Prostate gland (tissue), 2 donors: Measurements from ENCODE around the gene CFAP54. TPM values are rescaled to one million over a fixed set of nuclear protein-coding genes. Genes with fewer than 3 reads are reported as not detected.

Source experiments
- DNase-seq: peaks from one replicate; pipeline ENCODE4 v3.0.0-alpha.2; 2019; ENCODE audit warnings: low spot score
- H3K27ac ChIP-seq, 2 donors: fragments of 200-600 bp; sonication (generic); 2 replicates each; pipeline ENCODE4 v1.5.1; 2017 to 2019
- H3K27me3 ChIP-seq: fragments of 200-600 bp; sonication (generic); replicated peaks from 2 replicates; pipeline ENCODE4 v1.5.1; 2019; ENCODE audit not compliant: insufficient read depth
- H3K36me3 ChIP-seq, 2 donors: fragments of 200-600 bp; sonication (generic); 1 replicate in 1 of 2; 2 replicates in 1 of 2; pipeline versions ENCODE4 v1.5.1 to v1.8.1; 2017 to 2019
- H3K4me1 ChIP-seq: fragments of 200-600 bp; sonication (generic); replicated peaks from 2 replicates; pipeline ENCODE4 v1.5.1; 2019
- H3K4me3 ChIP-seq, 2 donors: fragments of 200-600 bp; sonication (generic); 2 replicates each; pipeline ENCODE4 v1.5.1; 2017 to 2019
- H3K9me3 ChIP-seq: fragments of 200-600 bp; sonication (generic); 2 replicates; pipeline ENCODE4 v1.5.1; 2017
- CTCF ChIP-seq, 4 experiments: fragments of 200-600 bp in 2 of 4; fragments of 450-650 bp in 2 of 4; sonication (generic) in 2 of 4; IDR thresholded peaks; 1 replicate in 3 of 4; 2 replicates in 1 of 4; pipeline ENCODE4 v1.5.1; 2016 to 2019; ENCODE audit warnings: antibody characterized with exemption in 4 of 4, mild to moderate bottlenecking in 2 of 4, moderate library complexity in 2 of 4
- POLR2A ChIP-seq: fragments of 450-650 bp; IDR thresholded peaks from one replicate; pipeline ENCODE4 v1.6.1; 2016; ENCODE audit warnings: antibody characterized with exemption, mild to moderate bottlenecking
- POLR2AphosphoS5 ChIP-seq: sonication (generic); formaldehyde crosslinking; IDR thresholded peaks from one replicate; pipeline ENCODE4 v1.6.1; 2017; ENCODE audit warnings: antibody characterized with exemption
- WGBS: methylation state at CpG from one replicate; pipeline ENCODE4 v1.1.5; 2018; 5-methylcytosine and 5-hydroxymethylcytosine counted together
- intact Hi-C: fragments of 100-400 bp; cut with DNase I; formaldehyde crosslinking; loops from one replicate; pipeline ENCODE4 v1.14.2; 2022
- total RNA-seq, 2 donors: library from RNA; depleted of rRNA; stranded (reverse); fragments of >200 nt; gene quantifications; one replicate each; pipeline ENCODE4 v1.1.0, GENCODE V29; 2016

The CFAP54 gene
- total RNA-seq, 2 donors from 2014 or later = 0.68 to 2.3 TPM

GRCh38 chr12:96606134-96606533, 116.8 kb downstream of the CFAP54 start:
- H3K4me3 ChIP-seq = no peak overlapping the region
- H3K4me1 ChIP-seq = no peaks in the 10 kb centered on the region
- no peaks in the 10 kb centered on the region for H3K9me3 ChIP-seq
- H3K27ac ChIP-seq = no peak overlapping the region
- WGBS = 73% methylated on average over 3 of the region's 3 CpGs
- intact Hi-C loops = no loop called here
- no peaks in the 10 kb centered on the region for H3K36me3 ChIP-seq
- peaks cover 3% of the 10 kb centered on the region for H3K27me3 ChIP-seq
- DNase-seq = no peak
- TF ChIP-seq POLR2AphosphoS5 (no peak), CTCF (IDR thresholded peaks at IDR 0.05) (no peak), POLR2A (no peak)

- intact Hi-C loops = no loop called here
- H3K27me3 ChIP-seq = peaks cover 3% of the 10 kb centered on the region
- H3K9me3 ChIP-seq = no peaks in the 10 kb centered on the region
- no peak for TF ChIP-seq POLR2AphosphoS5
- no peak for TF ChIP-seq CTCF (IDR thresholded peaks at IDR 0.05)
- TF ChIP-seq POLR2A = no peak
- no peak overlapping the region for H3K27ac ChIP-seq
- 66% methylated on average over 4 of the region's 4 CpGs for WGBS
- no peaks in the 10 kb centered on the region for H3K36me3 ChIP-seq
- no peaks in the 10 kb centered on the region for H3K4me1 ChIP-seq
- DNase-seq = no peak
- H3K4me3 ChIP-seq = no peak overlapping the region
Measured at GRCh38 chr12:96606644-96607043, 117.3 kb downstream of the CFAP54 start.

- H3K27ac ChIP-seq = no peak overlapping the region
- TF ChIP-seq CTCF (IDR thresholded peaks at IDR 0.05) (no peak), POLR2A (no peak), POLR2AphosphoS5 (no peak)
- no peak for DNase-seq
- no peaks in the 10 kb centered on the region for H3K9me3 ChIP-seq
- no peaks in the 10 kb centered on the region for H3K27me3 ChIP-seq
- H3K4me1 ChIP-seq = no peaks in the 10 kb centered on the region
- no peak overlapping the region for H3K4me3 ChIP-seq
- intact Hi-C loops = no loop called here
- no peaks in the 10 kb centered on the region for H3K36me3 ChIP-seq
- 100% methylated on average over 2 of the region's 2 CpGs for WGBS
Measured at GRCh38 chr12:96617178-96617577, 127.8 kb downstream of the CFAP54 start.

GRCh38 chr12:96623155-96623554, 133.8 kb downstream of the CFAP54 start:
- Histone ChIP-seq H3K4me1 (no peaks in the 10 kb centered on the region), H3K36me3 (no peaks in the 10 kb centered on the region), H3K27me3 (no peaks in the 10 kb centered on the region), H3K4me3 (no peak overlapping the region), H3K27ac (no peak overlapping the region), H3K9me3 (no peaks in the 10 kb centered on the region)
- no peak for DNase-seq
- intact Hi-C loops = no loop called here
- no peak for TF ChIP-seq CTCF (IDR thresholded peaks at IDR 0.05)
- no peak for TF ChIP-seq POLR2A
- TF ChIP-seq POLR2AphosphoS5 = no peak

GRCh38 chr12:96623656-96624217, 134.4 kb downstream of the CFAP54 start:
- TF ChIP-seq POLR2AphosphoS5 = no peak
- no peak for TF ChIP-seq CTCF (IDR thresholded peaks at IDR 0.05)
- TF ChIP-seq POLR2A = no peak
- no peak for DNase-seq
- no peak overlapping the region for H3K27ac ChIP-seq
- H3K27me3 ChIP-seq = no peaks in the 10 kb centered on the region
- H3K9me3 ChIP-seq = no peaks in the 10 kb centered on the region
- no peak overlapping the region for H3K4me3 ChIP-seq
- intact Hi-C loops = no loop called here
- no peaks in the 10 kb centered on the region for H3K36me3 ChIP-seq
- 25% methylated on average over 4 of the region's 4 CpGs for WGBS
- no peaks in the 10 kb centered on the region for H3K4me1 ChIP-seq
